Measurements from ENCODE around the gene GIPC3.

DNA sequence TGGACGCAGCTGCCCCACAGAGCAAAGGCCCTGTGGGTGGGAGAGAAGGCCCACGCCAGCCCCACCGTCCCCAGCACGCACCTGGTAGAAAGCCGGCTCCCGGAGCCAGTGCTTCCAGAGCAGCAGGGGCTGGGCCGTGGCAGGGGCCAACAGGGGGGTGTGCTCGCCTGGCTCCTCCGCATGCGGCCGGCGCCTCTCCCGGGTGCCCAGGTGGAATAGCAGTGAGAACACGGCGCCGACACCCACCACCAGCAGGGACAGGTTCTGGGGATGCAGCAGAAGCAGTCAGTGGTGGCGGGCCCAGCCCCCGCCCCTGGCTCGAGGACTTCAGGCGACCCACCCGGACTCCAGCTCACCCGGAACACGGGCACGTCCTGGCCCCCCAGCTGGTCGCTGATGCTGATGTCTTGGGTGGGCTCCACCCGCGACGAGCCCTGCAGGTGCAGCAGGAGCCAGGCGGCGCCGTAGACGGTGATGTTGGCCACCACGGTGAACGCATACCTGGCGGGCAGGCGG is 37.5 kb upstream of the GIPC3 start:
- TF ChIP-seq ETS1 (IDR thresholded peaks at IDR 0.05) (no peak), CTCF (conservative IDR thresholded peaks at IDR 0.05; ENCODE audit: low read depth in 2 of 2) (no peak), EZH2 (IDR thresholded peaks at IDR 0.05; ENCODE audit: low read depth, unreplicated experiment) (no peak), CREB1 (CRISPR knock-in tag; IDR thresholded peaks at IDR 0.05; ENCODE audit: low read depth) (no peak)
